Vagina (tissue), 2 donors: Measurements from ENCODE around the gene TRIM69. TPM values are rescaled to one million over a fixed set of nuclear protein-coding genes. Genes with fewer than 3 reads are reported as not detected.
"Not testable (repeated sequence)": the region's sequence is repeated elsewhere in the genome, so short reads cannot be mapped to it uniquely, and the experiment has no call there.

ENCODE experiments used
- DNase-seq, 2 donors: peaks; one replicate each; pipeline ENCODE4 v3.0.0-alpha.2; 2017; ENCODE audit errors: extremely low spot score in 2 of 2
- H3K27ac ChIP-seq: fragments of 200-600 bp; sonication (generic); one replicate; pipeline ENCODE4 v1.5.1; 2019
- H3K27me3 ChIP-seq: fragments of 200-600 bp; sonication (generic); one replicate; pipeline ENCODE4 v1.5.1; 2019
- H3K36me3 ChIP-seq, 2 donors: fragments of 200-600 bp; sonication (generic); one replicate each; pipeline ENCODE4 v1.5.1; 2017 to 2019
- H3K4me1 ChIP-seq: fragments of 200-600 bp; sonication (generic); one replicate; pipeline ENCODE4 v1.5.1; 2019
- H3K4me3 ChIP-seq, 2 donors: fragments of 200-600 bp; sonication (generic); 1 replicate in 1 of 2; 2 replicates in 1 of 2; pipeline ENCODE4 v1.5.1; 2016 to 2019
- H3K9me3 ChIP-seq: fragments of 200-600 bp; sonication (generic); one replicate; pipeline ENCODE4 v1.5.1; 2019
- CTCF ChIP-seq, 3 experiments: fragments of 450-650 bp in 2 of 3; fragments of 200-600 bp in 1 of 3; sonication (generic) in 1 of 3; IDR thresholded peaks; one replicate each; pipeline ENCODE4 v1.5.1; 2017 to 2019; ENCODE audit warnings: antibody characterized with exemption in 3 of 3, mild to moderate bottlenecking in 2 of 3, moderate library complexity in 2 of 3
- POLR2A ChIP-seq, 2 donors: fragments of 450-650 bp; IDR thresholded peaks; one replicate each; pipeline ENCODE4 v1.6.1; 2017; ENCODE audit warnings: antibody characterized with exemption in 2 of 2, mild to moderate bottlenecking in 2 of 2, moderate library complexity in 2 of 2
- POLR2AphosphoS5 ChIP-seq, 2 donors: sonication (generic); formaldehyde crosslinking; IDR thresholded peaks; one replicate each; pipeline ENCODE4 v1.9.0; 2017; ENCODE audit warnings: antibody characterized with exemption in 2 of 2, mild to moderate bottlenecking in 2 of 2, low read depth in 1 of 2; ENCODE audit not compliant: insufficient read depth in 1 of 2
- intact Hi-C: fragments of 100-400 bp; cut with DNase I; formaldehyde crosslinking; loops from one replicate; pipeline ENCODE4 v1.15.1; 2023
- total RNA-seq: library from RNA; depleted of rRNA; stranded (reverse); fragments of >200 nt; gene quantifications from one replicate; pipeline ENCODE4 v1.2.3, GENCODE V29; 2016

The TRIM69 gene
- total RNA-seq, 1 donor from 2014 or later: 11.3 TPM

GRCh38 chr15:44716983-44717602, 19.2 kb upstream of the TRIM69 start:
- peaks cover 0 to 43% of the 10 kb centered on the region in 2 donors for H3K36me3 ChIP-seq
- no peaks in the 10 kb centered on the region for H3K27me3 ChIP-seq
- no peak for TF ChIP-seq POLR2AphosphoS5 (IDR thresholded peaks at IDR 0.05; ENCODE audit: insufficient read depth in 1 of 2, low read depth in 1 of 2)
- TF ChIP-seq CTCF (IDR thresholded peaks at IDR 0.05): no peak
- no peak for TF ChIP-seq POLR2A (IDR thresholded peaks at IDR 0.05)
- peaks cover 31% of the 10 kb centered on the region for H3K4me1 ChIP-seq
- intact Hi-C loops: no loop called here
- H3K9me3 ChIP-seq: no peaks in the 10 kb centered on the region
- DNase-seq: no peak
- H3K4me3 ChIP-seq: no peak overlapping the region
- H3K27ac ChIP-seq: no peak overlapping the region

DNA sequence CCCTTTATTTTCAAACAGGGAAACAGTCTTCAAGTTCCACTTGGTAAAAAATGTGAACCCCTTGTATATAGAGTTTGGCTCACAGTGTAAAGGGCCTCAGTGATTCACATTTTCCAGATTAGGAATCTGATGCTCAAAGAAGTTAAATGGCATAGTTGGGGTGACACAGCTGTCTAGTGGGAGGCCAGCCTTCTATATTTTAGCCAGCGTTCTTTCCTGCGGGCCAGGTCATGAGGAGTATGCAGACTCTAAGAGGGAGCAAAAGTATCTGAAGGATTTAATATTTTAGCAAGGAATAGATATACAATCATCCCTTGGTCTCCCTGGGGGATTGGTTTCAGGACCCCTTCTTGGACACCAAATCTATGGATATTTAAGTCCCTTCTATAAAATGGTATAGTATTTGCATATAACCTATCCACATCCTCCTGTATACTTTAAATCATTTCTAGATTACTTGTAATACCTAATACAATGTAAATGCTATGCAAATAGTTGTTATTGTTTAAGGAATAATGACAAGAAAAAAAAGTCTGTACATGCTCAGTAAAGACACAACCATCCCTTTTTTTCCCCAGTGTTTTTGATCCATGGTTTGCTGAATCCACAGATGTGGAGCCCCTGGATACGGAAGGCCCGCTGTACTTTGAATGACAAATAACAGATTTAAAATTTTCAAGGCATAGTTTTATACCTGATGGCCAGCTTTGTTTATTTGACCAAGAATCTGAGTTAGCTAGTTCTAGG, 18.0 kb upstream of the TRIM69 start:
- H3K9me3 ChIP-seq: no peaks in the 10 kb centered on the region
- H3K27ac ChIP-seq: no peak overlapping the region
- peaks cover 0 to 43% of the 10 kb centered on the region in 2 donors for H3K36me3 ChIP-seq
- H3K4me1 ChIP-seq: peaks cover 27% of the 10 kb centered on the region
- H3K4me3 ChIP-seq: no peak overlapping the region
- no peaks in the 10 kb centered on the region for H3K27me3 ChIP-seq
- intact Hi-C loops: no loop called here
- no peak for TF ChIP-seq POLR2AphosphoS5 (IDR thresholded peaks at IDR 0.05; ENCODE audit: insufficient read depth in 1 of 2, low read depth in 1 of 2)
- TF ChIP-seq CTCF (IDR thresholded peaks at IDR 0.05): no peak
- TF ChIP-seq POLR2A (IDR thresholded peaks at IDR 0.05): no peak
- no peak for DNase-seq

DNA sequence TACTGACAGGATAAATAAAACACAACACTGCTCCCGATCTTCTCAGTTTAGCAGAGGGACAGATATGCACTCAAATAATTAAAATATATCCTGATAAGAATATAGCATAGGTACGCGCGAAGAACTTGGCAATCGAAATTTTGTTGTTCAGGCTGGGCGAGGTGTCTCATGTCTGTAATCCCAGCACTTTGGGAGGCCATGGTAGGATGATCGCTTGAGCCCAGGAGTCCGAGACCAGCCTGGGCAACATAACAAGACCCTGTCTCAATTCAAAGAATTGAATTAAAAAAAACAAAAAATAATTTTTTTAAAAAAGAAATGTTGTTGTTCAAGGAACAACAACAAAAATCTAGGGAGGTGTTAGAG, 17.4 kb upstream of the TRIM69 start:
- Histone ChIP-seq H3K4me1 (peaks cover 22% of the 10 kb centered on the region), H3K27me3 (no peaks in the 10 kb centered on the region), H3K27ac (no peak overlapping the region), H3K4me3 (no peak overlapping the region), H3K36me3 (peaks cover 0 to 43% of the 10 kb centered on the region in 2 donors), H3K9me3 (no peaks in the 10 kb centered on the region)
- TF ChIP-seq POLR2AphosphoS5 (IDR thresholded peaks at IDR 0.05; ENCODE audit: insufficient read depth in 1 of 2, low read depth in 1 of 2) (no peak), POLR2A (IDR thresholded peaks at IDR 0.05) (no peak), CTCF (IDR thresholded peaks at IDR 0.05) (no peak)
- no peak for DNase-seq
- intact Hi-C loops: no loop called here

DNA sequence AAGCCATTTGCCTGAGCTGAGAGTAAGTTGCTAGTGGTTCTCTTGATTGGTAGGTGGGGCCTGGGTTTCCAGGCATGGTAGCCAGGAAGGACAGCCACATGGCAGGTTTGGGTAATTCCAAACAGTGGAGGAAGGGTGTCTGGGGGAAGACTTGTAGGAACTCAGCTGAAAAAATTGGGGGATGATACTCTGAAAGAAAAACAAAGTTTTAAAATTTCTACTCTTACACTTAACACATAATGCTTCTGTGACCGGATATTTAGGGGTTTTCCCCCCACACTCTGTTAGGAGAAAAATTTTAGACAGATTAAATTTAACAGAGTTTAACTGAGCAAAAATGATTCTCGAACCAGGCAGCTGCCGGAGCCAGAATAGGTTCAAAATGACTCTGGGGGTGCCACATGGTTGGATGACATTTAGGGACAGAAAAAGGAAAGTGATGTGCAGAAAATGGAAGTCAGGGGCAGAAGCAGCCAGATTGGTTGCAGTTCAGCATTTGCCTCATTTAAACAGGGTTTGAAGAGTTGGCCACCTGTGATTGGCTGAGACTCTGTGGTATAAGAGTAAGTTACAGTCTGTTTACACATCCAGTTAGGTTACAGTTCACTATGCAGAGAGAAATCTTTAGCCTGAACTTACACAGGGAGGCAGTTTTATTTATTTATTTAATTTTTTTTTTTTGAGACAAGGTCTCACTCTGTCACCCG, 16.9 kb upstream of the TRIM69 start:
- H3K27me3 ChIP-seq: no peaks in the 10 kb centered on the region
- peak overlapping the region; percentile 34 for H3K27ac ChIP-seq
- no peak overlapping the region for H3K4me3 ChIP-seq
- H3K4me1 ChIP-seq: peaks cover 16% of the 10 kb centered on the region
- no peak for TF ChIP-seq POLR2AphosphoS5 (IDR thresholded peaks at IDR 0.05; ENCODE audit: insufficient read depth in 1 of 2, low read depth in 1 of 2)
- no peak for TF ChIP-seq CTCF (IDR thresholded peaks at IDR 0.05)
- intact Hi-C loops: no loop called here
- H3K9me3 ChIP-seq: no peaks in the 10 kb centered on the region
- DNase-seq: no peak
- peaks cover 0 to 43% of the 10 kb centered on the region in 2 donors for H3K36me3 ChIP-seq

- DNase-seq, H3K27me3 ChIP-seq, H3K9me3 ChIP-seq, H3K4me3 ChIP-seq, intact Hi-C loops: not testable (repeated sequence)
- Histone ChIP-seq H3K27ac (peak overlapping the region; percentile 34), H3K36me3 (peaks cover 0 to 40% of the 10 kb centered on the region in 2 donors), H3K4me1 (peaks cover 16% of the 10 kb centered on the region)
Measured at GRCh38 chr15:44720000-44720435, 16.3 kb upstream of the TRIM69 start.
